Natural killer cell (primary cell): ENCODE measurements around the gene FHOD3. TPM values are rescaled to one million over a fixed set of nuclear protein-coding genes. Genes with fewer than 3 reads are reported as not detected.

Experiments used
- ATAC-seq, 3 donors: fragments of 150-1000 bp in 2 of 3; fragments of 200-7000 bp in 1 of 3; cut with Tn5 transposase; 1 replicate in 1 of 3; 2 replicates in 2 of 3; pipeline ENCODE4 v1.10.0; 2021; ENCODE audit warnings: mild to moderate bottlenecking in 2 of 3, moderate library complexity in 2 of 3
- DNase-seq, 2 donors: peaks; one replicate each; pipeline versions ENCODE4 v3.0.0 to v3.0.0-alpha.2; 2013 to 2021; ENCODE audit warnings: mixed read lengths in 1 of 2
- H3K27ac ChIP-seq: one replicate; pipeline ENCODE4 v1.5.1; 2013; ENCODE audit warnings: mild to moderate bottlenecking, low read length
- H3K27me3 ChIP-seq: one replicate; pipeline ENCODE4 v1.6.1; 2013; ENCODE audit warnings: low read length; ENCODE audit not compliant: control insufficient read depth, insufficient read depth
- H3K36me3 ChIP-seq: one replicate; pipeline ENCODE4 v1.6.1; 2013; ENCODE audit warnings: low read length; ENCODE audit not compliant: control insufficient read depth, insufficient read depth
- H3K4me1 ChIP-seq: one replicate; pipeline ENCODE4 v1.6.1; 2013; ENCODE audit warnings: low read length; ENCODE audit not compliant: control insufficient read depth, insufficient read depth
- H3K4me3 ChIP-seq: one replicate; pipeline ENCODE4 v1.5.1; 2013; ENCODE audit warnings: low read length
- H3K9me3 ChIP-seq: one replicate; pipeline ENCODE4 v1.6.1; 2013; ENCODE audit warnings: low read length; ENCODE audit not compliant: control insufficient read depth, insufficient read depth
- H3K27ac Mint-ChIP-seq, 2 donors: one replicate each; pipeline ENCODE4 v1.8.0; 2022; ENCODE audit warnings: mild to moderate bottlenecking in 2 of 2, mixed read lengths in 2 of 2, moderate library complexity in 1 of 2
- H3K27me3 Mint-ChIP-seq, 2 donors: one replicate each; pipeline ENCODE4 v1.8.0; 2022; ENCODE audit warnings: low read depth in 2 of 2, mixed read lengths in 2 of 2
- H3K36me3 Mint-ChIP-seq: one replicate; pipeline ENCODE4 v1.8.0; 2022; ENCODE audit warnings: mixed read lengths
- H3K4me1 Mint-ChIP-seq, 2 donors: one replicate each; pipeline ENCODE4 v1.8.0; 2022; ENCODE audit warnings: mixed read lengths in 2 of 2
- H3K4me3 Mint-ChIP-seq: one replicate; pipeline ENCODE4 v1.8.0; 2022; ENCODE audit warnings: mild to moderate bottlenecking, moderate library complexity, mixed read lengths
- H3K9me3 Mint-ChIP-seq, 2 donors: one replicate each; pipeline ENCODE4 v1.8.0; 2022; ENCODE audit warnings: mixed read lengths in 2 of 2
- CTCF ChIP-seq: fragments of 200-600 bp; IDR thresholded peaks from one replicate; pipeline ENCODE4 v1.8.0; 2022; ENCODE audit warnings: antibody characterized with exemption
- WGBS: methylation state at CpG from one replicate; pipeline ENCODE4 v1.1.7; 2013; ENCODE audit warnings: missing lambda C conversion rate; ENCODE audit not compliant: insufficient coverage; 5-methylcytosine and 5-hydroxymethylcytosine counted together
- intact Hi-C: fragments of 100-400 bp; cut with micrococcal nuclease; formaldehyde crosslinking; loops from one replicate; pipeline ENCODE4 v1.14.2; 2022
- total RNA-seq, 4 donors: library from RNA; stranded (reverse); fragments of 120-200 nt in 1 of 4; gene quantifications; one replicate each; pipeline versions ENCODE4 v1.2.3 to v1.2.4, GENCODE V29; 2013 to 2022

The FHOD3 gene
- total RNA-seq, 3 donors from 2014 or later (not counting 1 experiment from before 2014, with no cell fraction given), result not detected

GRCh38 chr18:36459203-36459602 lies 161.7 kb downstream of the FHOD3 start:
- H3K36me3 ChIP-seq, result no peaks in the 10 kb centered on the region
- ATAC-seq (no peak), DNase-seq (peak in 1 of 2 donors; percentile 9)
- Mint-ChIP-seq H3K36me3 (no peaks in the 10 kb centered on the region), H3K27ac (no peak overlapping the region), H3K4me1 (no peaks in the 10 kb centered on the region), H3K9me3 (peaks cover 0 to 2% of the 10 kb centered on the region in 2 donors), H3K4me3 (no peak overlapping the region), H3K27me3 (peaks cover 0 to 9% of the 10 kb centered on the region in 2 donors)
- no peaks in the 10 kb centered on the region for H3K9me3 ChIP-seq
- no peak for TF ChIP-seq CTCF
- no peak overlapping the region for H3K27ac ChIP-seq
- H3K27me3 ChIP-seq, result no peaks in the 10 kb centered on the region
- H3K4me1 ChIP-seq, result no peaks in the 10 kb centered on the region
- WGBS, result 92% methylated on average over 4 of the region's 4 CpGs
- intact Hi-C loops, result no loop called here
- H3K4me3 ChIP-seq, result no peak overlapping the region

GRCh38 chr18:36459786-36460185 lies 162.3 kb downstream of the FHOD3 start:
- 92% methylated on average over 3 of the region's 3 CpGs for WGBS
- H3K4me3 ChIP-seq, result no peak overlapping the region
- TF ChIP-seq CTCF, result no peak
- no peaks in the 10 kb centered on the region for H3K4me1 ChIP-seq
- H3K4me1 Mint-ChIP-seq, result no peaks in the 10 kb centered on the region
- DNase-seq (no peak), ATAC-seq (no peak)
- no peak overlapping the region for H3K4me3 Mint-ChIP-seq
- peaks cover 0 to 3% of the 10 kb centered on the region in 2 donors for H3K27me3 Mint-ChIP-seq
- H3K27ac Mint-ChIP-seq, result no peak overlapping the region
- H3K36me3 ChIP-seq, result no peaks in the 10 kb centered on the region
- intact Hi-C loops, result no loop called here
- H3K9me3 Mint-ChIP-seq, result peaks cover 0 to 3% of the 10 kb centered on the region in 2 donors
- no peaks in the 10 kb centered on the region for H3K27me3 ChIP-seq
- no peaks in the 10 kb centered on the region for H3K36me3 Mint-ChIP-seq
- no peak overlapping the region for H3K27ac ChIP-seq
- H3K9me3 ChIP-seq, result no peaks in the 10 kb centered on the region

- Histone ChIP-seq H3K9me3 (no peaks in the 10 kb centered on the region), H3K4me3 (no peak overlapping the region), H3K4me1 (no peaks in the 10 kb centered on the region), H3K27me3 (no peaks in the 10 kb centered on the region), H3K27ac (no peak overlapping the region), H3K36me3 (no peaks in the 10 kb centered on the region)
- Mint-ChIP-seq H3K9me3 (peaks cover 0 to 3% of the 10 kb centered on the region in 2 donors), H3K36me3 (no peaks in the 10 kb centered on the region), H3K27ac (no peak overlapping the region), H3K4me3 (no peak overlapping the region), H3K4me1 (no peaks in the 10 kb centered on the region), H3K27me3 (no peaks in the 10 kb centered on the region)
- 87% methylated on average over 2 of the region's 2 CpGs for WGBS
- intact Hi-C loops, result no loop called here
- ATAC-seq, result no peak
- no peak for TF ChIP-seq CTCF
- peak in 1 of 2 donors; percentile 10 for DNase-seq
These were observed 162.9 kb downstream of the FHOD3 start for GRCh38 chr18:36460324-36460850.

GRCh38 chr18:36460854-36461253 lies 163.3 kb downstream of the FHOD3 start:
- H3K27me3 Mint-ChIP-seq, result no peaks in the 10 kb centered on the region
- H3K4me3 ChIP-seq, result no peak overlapping the region
- peak overlapping the region in 1 of 2 donors; percentile 92 for H3K27ac Mint-ChIP-seq
- peak in 1 of 3 donors; percentile 13 for ATAC-seq
- TF ChIP-seq CTCF, result no peak
- no peak overlapping the region for H3K4me3 Mint-ChIP-seq
- H3K4me1 ChIP-seq, result no peaks in the 10 kb centered on the region
- intact Hi-C loops, result no loop called here
- no peaks in the 10 kb centered on the region for H3K4me1 Mint-ChIP-seq
- H3K36me3 Mint-ChIP-seq, result no peaks in the 10 kb centered on the region
- H3K27ac ChIP-seq, result no peak overlapping the region
- H3K27me3 ChIP-seq, result no peaks in the 10 kb centered on the region
- peak in 1 of 2 donors; percentile 25 for DNase-seq
- 88% methylated on average over 3 of the region's 3 CpGs for WGBS
- H3K36me3 ChIP-seq, result no peaks in the 10 kb centered on the region
- no peaks in the 10 kb centered on the region for H3K9me3 ChIP-seq
- H3K9me3 Mint-ChIP-seq, result peaks cover 0 to 3% of the 10 kb centered on the region in 2 donors
